A549 (cell line): Measurements from ENCODE around the gene CCDC120. TPM values are rescaled to one million over a fixed set of nuclear protein-coding genes. Genes with fewer than 3 reads are reported as not detected.

ENCODE experiments used
- ATAC-seq, 2 experiments: fragments of 200-7000 bp in 1 of 2; fragments of >200 bp in 1 of 2; cut with Nextera tagmentation in 1 of 2; cut with Tn5 transposase in 1 of 2; 3 replicates each; pipeline versions ENCODE4 v1.8.0 to v1.9.1; 2018 to 2020; ENCODE audit warnings: mild to moderate bottlenecking in 1 of 2, moderate library complexity in 1 of 2
- CTCF ChIA-PET: fragments of 300-600 bp; sonication (Branson Sonifier 250); formaldehyde crosslinking; extraction: SDS; loops from one replicate; lab custom pipeline; 2021; ENCODE audit warnings: antibody characterized with exemption, inconsistent platforms; lab: Yijun Ruan, JAX
- POLR2A ChIA-PET: fragments of 350-600 bp; formaldehyde crosslinking; extraction: SDS; loops from one replicate; lab custom pipeline; 2021; ENCODE audit warnings: antibody characterized with exemption, inconsistent platforms; lab: Yijun Ruan, JAX
- DNase-seq, 2 experiments: peaks; one replicate each; pipeline versions ENCODE4 v3.0.0 to v3.0.0-alpha.2; 2011 to 2016; ENCODE audit warnings: low read depth in 1 of 2, low spot score in 1 of 2
- FAIRE-seq: peaks from 2 replicates; lab custom pipeline; 2011; peaks lifted over from hg19 to GRCh38; lab: Jason Lieb, UNC
- H3K27ac ChIP-seq, 2 experiments: fragments of >200 bp; sonication (Bioruptor Twin); formaldehyde crosslinking; 3 replicates each; pipeline ENCODE4 v1.5.1; 2016 to 2017
- H3K4me1 ChIP-seq: fragments of >200 bp; sonication (Bioruptor Twin); formaldehyde crosslinking; 3 replicates; pipeline ENCODE4 v1.6.1; 2016
- H3K4me2 ChIP-seq: fragments of >200 bp; sonication (Bioruptor Twin); formaldehyde crosslinking; 3 replicates; pipeline ENCODE4 v1.6.1; 2016
- H3K4me3 ChIP-seq: fragments of >200 bp; sonication (Bioruptor Twin); formaldehyde crosslinking; 3 replicates; pipeline ENCODE4 v1.5.1; 2016
- H3K9me3 ChIP-seq: fragments of >200 bp; sonication (Bioruptor Twin); formaldehyde crosslinking; 3 replicates; pipeline ENCODE4 v1.6.1; 2016
- CBX8 ChIP-seq: fragments of 200-600 bp; sonication (generic); IDR thresholded peaks from 2 replicates; pipeline ENCODE4 v1.6.1; 2016
- CHD4 ChIP-seq: fragments of 200-600 bp; sonication (generic); IDR thresholded peaks from 2 replicates; pipeline ENCODE4 v1.6.1; 2016; ENCODE audit warnings: antibody characterized with exemption, mild to moderate bottlenecking, borderline replicate concordance
- E2F6 ChIP-seq: IDR thresholded peaks from 2 replicates; pipeline ENCODE4 v1.6.1; 2012; ENCODE audit warnings: low read depth, borderline replicate concordance
- EHF ChIP-seq: fragments of 250-450 bp; sonication (Bioruptor Pico); IDR thresholded peaks from 2 replicates; pipeline ENCODE4 v1.5.0; 2020; ENCODE audit warnings: mild to moderate bottlenecking
- EP300 ChIP-seq, 2 experiments: fragments of >200 bp; sonication (Bioruptor Twin); formaldehyde crosslinking; IDR thresholded peaks; 2 replicates in 1 of 2; 3 replicates in 1 of 2; pipeline ENCODE4 v1.6.1; 2016 to 2017
- GATA3 ChIP-seq: IDR thresholded peaks from 2 replicates; pipeline ENCODE4 v1.6.1; 2012; ENCODE audit warnings: borderline replicate concordance
- HES2 ChIP-seq: fragments of >200 bp; sonication (Bioruptor Twin); formaldehyde crosslinking; IDR thresholded peaks from 2 replicates; pipeline ENCODE4 v1.6.1; 2016
- HEYL ChIP-seq: fragments of 250-450 bp; sonication (Bioruptor Pico); IDR thresholded peaks from 2 replicates; pipeline ENCODE4 v1.8.0; 2021; ENCODE audit warnings: mild to moderate bottlenecking, moderate library complexity
- HOXB5 ChIP-seq: fragments of 250-450 bp; sonication (Bioruptor Pico); IDR thresholded peaks from 2 replicates; pipeline ENCODE4 v1.5.0; 2020; ENCODE audit warnings: mild to moderate bottlenecking, moderate library complexity
- KDM5A ChIP-seq: fragments of 200-600 bp; sonication (generic); IDR thresholded peaks from 2 replicates; pipeline ENCODE4 v1.6.1; 2016; ENCODE audit warnings: antibody characterized with exemption, mild to moderate bottlenecking
- MAFK ChIP-seq: fragments of 450-650 bp; IDR thresholded peaks from 2 replicates; pipeline ENCODE4 v1.6.1; 2014; ENCODE audit not compliant: partially characterized antibody
- MAX ChIP-seq: IDR thresholded peaks from 2 replicates; pipeline ENCODE4 v1.6.1; 2012
- MAZ ChIP-seq: fragments of 150-350 bp; IDR thresholded peaks from 2 replicates; pipeline ENCODE4 v1.6.1; 2014; ENCODE audit warnings: antibody characterized with exemption, low read depth, low read length, borderline replicate concordance
- NFE2L2 ChIP-seq: fragments of 150-350 bp; conservative IDR thresholded peaks from 2 replicates; pipeline ENCODE4 v1.6.1; 2014; ENCODE audit warnings: low read length
- NPAS2 ChIP-seq: fragments of 250-450 bp; sonication (Bioruptor Pico); IDR thresholded peaks from 2 replicates; pipeline ENCODE4 v1.8.0; 2022; ENCODE audit warnings: mild to moderate bottlenecking, moderate library complexity, borderline replicate concordance
- PBX3 ChIP-seq: IDR thresholded peaks from 2 replicates; pipeline ENCODE4 v1.6.1; 2012
- PHF8 ChIP-seq: fragments of 200-600 bp; sonication (generic); IDR thresholded peaks from 2 replicates; pipeline ENCODE4 v1.6.1; 2016; ENCODE audit warnings: low read depth, mild to moderate bottlenecking, antibody characterized with exemption, moderate library complexity, borderline replicate concordance
- POLR2A ChIP-seq: IDR thresholded peaks from 2 replicates; pipeline ENCODE4 v1.6.1; 2012; ENCODE audit warnings: mild to moderate bottlenecking, low read length
- RARB ChIP-seq: fragments of 250-450 bp; sonication (Bioruptor Pico); IDR thresholded peaks from 2 replicates; pipeline ENCODE4 v1.8.0; 2021; ENCODE audit warnings: mild to moderate bottlenecking, moderate library complexity
- RNF2 ChIP-seq: fragments of 200-600 bp; sonication (generic); IDR thresholded peaks from 2 replicates; pipeline ENCODE4 v1.6.1; 2016; ENCODE audit warnings: low read depth, mild to moderate bottlenecking, antibody characterized with exemption, moderate library complexity, borderline replicate concordance
- USF2 ChIP-seq: fragments of 450-650 bp; IDR thresholded peaks from 2 replicates; pipeline ENCODE4 v1.6.1; 2014; ENCODE audit warnings: antibody characterized with exemption
- ZNF302 ChIP-seq: fragments of 250-450 bp; sonication (Bioruptor Pico); IDR thresholded peaks from 2 replicates; pipeline ENCODE4 v1.9.0; 2021; ENCODE audit warnings: inconsistent platforms, mild to moderate bottlenecking, moderate library complexity
- WGBS: methylation state at CpG from one replicate; pipeline ENCODE4 v1.1.6; 2017; ENCODE audit errors: missing lambda C conversion rate; 5-methylcytosine and 5-hydroxymethylcytosine counted together
- polyA plus RNA-seq, 4 experiments: library from polyadenylated mRNA; depleted of rRNA in 3 of 4; stranded (reverse); fragments of >200 nt; fragmentation: RNase III in 1 of 4; extraction: RNeasy Plus Mini Kit Qiagen cat#74134 plus additional on column Dnase treatment in 1 of 4; gene quantifications; 2 replicates in 3 of 4; 3 replicates in 1 of 4; pipeline ENCODE4 v1.2.3, GENCODE V29; 2011 to 2017

CCDC120 gene
- polyA plus RNA-seq, 2 of the 4 experiments (the other 2 are of a cell fraction), result 1.6 to 4.1 TPM

- CTCF ChIA-PET, result interaction anchor here (0.6 kb wide), 1 partner anchor 599 kb away, joined by 3 read pairs; no protein-coding TSS in a partner anchor
- DNase-seq (no peak), ATAC-seq (no peak), FAIRE-seq (no peak)
- no peak overlapping the region for H3K4me2 ChIP-seq
- no peak overlapping the region; a peak in 1 of 6 replicates for H3K27ac ChIP-seq
- no peak overlapping the region for H3K4me3 ChIP-seq
- TF ChIP-seq PHF8 (no peak), RNF2 (no peak), NPAS2 (no peak), CHD4 (no peak), MAZ (no peak), USF2 (no peak), HES2 (no peak), GATA3 (no peak)
- POLR2A ChIA-PET, result no interaction called here
- H3K4me1 ChIP-seq, result no peaks in the 10 kb centered on the region; the same call in 2 of the 3 replicates
- no peaks in the 10 kb centered on the region for H3K9me3 ChIP-seq
- 68% methylated on average over 7 of the region's 10 CpGs for WGBS
These were observed 884 bp downstream of the CCDC120 start for GRCh38 chrX:49059681-49060085.

- Histone ChIP-seq H3K4me3 (no peak overlapping the region), H3K9me3 (no peaks in the 10 kb centered on the region), H3K4me2 (no peak overlapping the region), H3K27ac (no peak overlapping the region), H3K4me1 (no peaks in the 10 kb centered on the region; the same call in 2 of the 3 replicates)
- WGBS, result 68% methylated on average over 2 of the region's 3 CpGs
- ATAC-seq (no peak), DNase-seq (no peak), FAIRE-seq (no peak)
- TF ChIP-seq EHF (CRISPR knock-in tag) (no peak), CBX8 (no peak)
- POLR2A ChIA-PET, result no interaction called here
- CTCF ChIA-PET, result interaction anchor here (1.7 to 2.1 kb wide), 2 partner anchors 17 to 95 kb away, joined by 4 to 8 read pairs; no protein-coding TSS in a partner anchor
These were observed 2.1 kb downstream of the CCDC120 start for GRCh38 chrX:49060914-49061313.

GRCh38 chrX:49061490-49061889, 2.7 kb downstream of the CCDC120 start:
- no peak for DNase-seq
- no peak for TF ChIP-seq RARB (CRISPR knock-in tag)
- no peak for TF ChIP-seq MAFK
- TF ChIP-seq, all 56 proteins: peak for 0
- Histone ChIP-seq H3K4me2 (no peak overlapping the region), H3K27ac (no peak overlapping the region), H3K4me3 (no peak overlapping the region), H3K9me3 (no peaks in the 10 kb centered on the region), H3K4me1 (no peaks in the 10 kb centered on the region; the same call in 2 of the 3 replicates)
- ChIA-PET POLR2A (no interaction called here), CTCF (interaction anchor here (1.7 to 2.1 kb wide), 2 partner anchors 18 to 94 kb away, joined by 4 to 8 read pairs; no protein-coding TSS in a partner anchor)
- ATAC-seq, result no peak
- 81% methylated on average over 7 of the region's 7 CpGs for WGBS
- no peak for FAIRE-seq

GRCh38 chrX:49061916-49062315, 3.1 kb downstream of the CCDC120 start:
- FAIRE-seq (no peak), ATAC-seq (no peak), DNase-seq (no peak)
- Histone ChIP-seq H3K4me3 (no peak overlapping the region), H3K4me1 (no peaks in the 10 kb centered on the region; the same call in 2 of the 3 replicates), H3K4me2 (no peak overlapping the region), H3K27ac (no peak overlapping the region), H3K9me3 (no peaks in the 10 kb centered on the region)
- TF ChIP-seq HEYL (CRISPR knock-in tag) (no peak), E2F6 (no peak), MAZ (no peak), MAFK (no peak), PHF8 (no peak), NPAS2 (no peak), RARB (CRISPR knock-in tag) (no peak), PBX3 (no peak), NFE2L2 (no peak), EP300 (IDR thresholded peaks at IDR 0.05) (no peak), HOXB5 (no peak), MAX (no peak), POLR2A (no peak), HES2 (no peak), ZNF302 (no peak), KDM5A (no peak)
- CTCF ChIA-PET, result interaction anchor here (0.6 to 2.1 kb wide), 4 partner anchors 10 to 94 kb away, joined by 3 to 8 read pairs (median 4); no protein-coding TSS in a partner anchor
- POLR2A ChIA-PET, result no interaction called here
- WGBS, result 84% methylated on average over 7 of the region's 10 CpGs
